ENCODE measurements around the gene RASA1.
"Not testable (repeated sequence)": the region's sequence is repeated elsewhere in the genome, so short reads cannot be mapped to it uniquely, and the experiment has no call there.

RASA1 gene

GRCh38 chr5:87267574-87268125 is at the start of gene RASA1:
Gene RASA1 (plus strand): TSS chr5:87267883. CDS start chr5:87268452, 569 bp downstream.
- DNase-seq, result peak; percentile 88

GRCh38 chr5:87229780-87230179 is 37.9 kb upstream of the RASA1 start:
- DNase-seq, result no peak

GRCh38 chr5:87231037-87231808 is 36.5 kb upstream of the RASA1 start:
- no peak for DNase-seq

GRCh38 chr5:87233143-87233542 is 34.5 kb upstream of the RASA1 start:
- DNase-seq, result no peak

GRCh38 chr5:87241555-87241954 is 26.1 kb upstream of the RASA1 start:
- no peak for DNase-seq

GRCh38 chr5:87242242-87242641 is 25.4 kb upstream of the RASA1 start:
- no peak for DNase-seq

GRCh38 chr5:87243161-87243844 is 24.4 kb upstream of the RASA1 start:
- DNase-seq, result no peak

GRCh38 chr5:87245451-87245850 is 22.2 kb upstream of the RASA1 start:
- no peak for DNase-seq

- no peak for DNase-seq
Measured at GRCh38 chr5:87246061-87246460, 21.6 kb upstream of the RASA1 start.

- DNase-seq, result no peak
Measured at GRCh38 chr5:87252283-87252605, 15.4 kb upstream of the RASA1 start.

- no peak for DNase-seq
Measured at GRCh38 chr5:87254035-87254434, 13.6 kb upstream of the RASA1 start.

- DNase-seq, result no peak
Measured at GRCh38 chr5:87258507-87258906, 9.2 kb upstream of the RASA1 start.

GRCh38 chr5:87260604-87261192 is 7.0 kb upstream of the RASA1 start:
- DNase-seq, result no peak

GRCh38 chr5:87263498-87263897 is 4.2 kb upstream of the RASA1 start:
- no peak for DNase-seq

GRCh38 chr5:87266914-87267573 is 639 bp upstream of the RASA1 start:
- DNase-seq, result no peak

- no peak for DNase-seq
Measured at GRCh38 chr5:87268126-87268969, 665 bp downstream of the RASA1 start.

GRCh38 chr5:87268970-87269377 is 1.3 kb downstream of the RASA1 start:
- no peak for DNase-seq

GRCh38 chr5:87270888-87271287 is 3.2 kb downstream of the RASA1 start:
- not testable (repeated sequence) for DNase-seq

- DNase-seq, result no peak
Measured at GRCh38 chr5:87276655-87277054, 9.0 kb downstream of the RASA1 start.

GRCh38 chr5:87277279-87277835 is 9.7 kb downstream of the RASA1 start:
- no peak for DNase-seq

GRCh38 chr5:87278590-87279100 is 11.0 kb downstream of the RASA1 start:
- DNase-seq, result no peak

- no peak for DNase-seq
Measured at GRCh38 chr5:87282269-87282668, 14.6 kb downstream of the RASA1 start.
